Right lobe of liver (tissue), 4 donors: Measurements from ENCODE around the gene UBE2Q2.

Source experiments
- POLR2A ChIP-seq: fragments of 450-650 bp; IDR thresholded peaks from one replicate; pipeline ENCODE4 v1.6.1; 2017; ENCODE audit warnings: antibody characterized with exemption, mild to moderate bottlenecking
- TF ChIP-seq, protein P1 (sequence below), 4 donors: fragments of 200-600 bp in 3 of 4; fragments of 450-650 bp in 1 of 4; IDR thresholded peaks; one replicate each; pipeline versions ENCODE4 v1.5.1 to v1.8.0; 2016 to 2022; ENCODE audit warnings: antibody characterized with exemption in 4 of 4, mild to moderate bottlenecking in 2 of 4
- donor health status: DM: no; HTN: no; CAD: no.
- donor health status: DM: no; HTN: no; CAD: no.
- donor health status: DM: no; HTN: yes; CAD: no.

- TF ChIP-seq, protein P1, sequence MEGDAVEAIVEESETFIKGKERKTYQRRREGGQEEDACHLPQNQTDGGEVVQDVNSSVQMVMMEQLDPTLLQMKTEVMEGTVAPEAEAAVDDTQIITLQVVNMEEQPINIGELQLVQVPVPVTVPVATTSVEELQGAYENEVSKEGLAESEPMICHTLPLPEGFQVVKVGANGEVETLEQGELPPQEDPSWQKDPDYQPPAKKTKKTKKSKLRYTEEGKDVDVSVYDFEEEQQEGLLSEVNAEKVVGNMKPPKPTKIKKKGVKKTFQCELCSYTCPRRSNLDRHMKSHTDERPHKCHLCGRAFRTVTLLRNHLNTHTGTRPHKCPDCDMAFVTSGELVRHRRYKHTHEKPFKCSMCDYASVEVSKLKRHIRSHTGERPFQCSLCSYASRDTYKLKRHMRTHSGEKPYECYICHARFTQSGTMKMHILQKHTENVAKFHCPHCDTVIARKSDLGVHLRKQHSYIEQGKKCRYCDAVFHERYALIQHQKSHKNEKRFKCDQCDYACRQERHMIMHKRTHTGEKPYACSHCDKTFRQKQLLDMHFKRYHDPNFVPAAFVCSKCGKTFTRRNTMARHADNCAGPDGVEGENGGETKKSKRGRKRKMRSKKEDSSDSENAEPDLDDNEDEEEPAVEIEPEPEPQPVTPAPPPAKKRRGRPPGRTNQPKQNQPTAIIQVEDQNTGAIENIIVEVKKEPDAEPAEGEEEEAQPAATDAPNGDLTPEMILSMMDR (IDR thresholded peaks at IDR 0.05), result no peak
- TF ChIP-seq POLR2A, result no peak
Measured at GRCh38 chr15:75920079-75920478, 76.8 kb downstream of the UBE2Q2 start.
